ENCODE data around the gene ST6GAL1.

DNA sequence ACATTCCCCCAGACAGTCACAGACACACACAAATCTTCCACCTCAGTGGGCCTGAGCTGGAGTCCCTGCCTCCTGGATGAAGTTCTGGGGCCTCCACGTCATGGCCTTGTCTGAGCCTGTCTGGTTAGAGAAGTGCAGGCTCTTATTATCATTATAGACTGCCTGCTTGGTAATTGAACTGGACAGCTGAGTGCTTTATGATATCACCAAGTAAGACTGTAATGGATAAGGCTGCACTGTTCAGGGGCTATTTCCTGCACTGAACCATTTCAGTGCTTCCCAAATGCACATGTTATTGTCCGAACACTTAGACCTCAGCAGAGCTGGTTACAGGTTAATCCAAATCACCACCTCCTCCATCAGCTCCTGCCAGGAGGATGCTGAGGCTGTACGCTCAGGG is 8.7 kb upstream of the ST6GAL1 start:
- TF ChIP-seq GATA2 (IDR thresholded peaks at IDR 0.05; ENCODE audit: low read depth, low read length), result no peak
- TF ChIP-seq GATA3 (IDR thresholded peaks at IDR 0.05; ENCODE audit: low read depth, low read length), result no peak
